Measurements from ENCODE around the gene DCXR.

DNA sequence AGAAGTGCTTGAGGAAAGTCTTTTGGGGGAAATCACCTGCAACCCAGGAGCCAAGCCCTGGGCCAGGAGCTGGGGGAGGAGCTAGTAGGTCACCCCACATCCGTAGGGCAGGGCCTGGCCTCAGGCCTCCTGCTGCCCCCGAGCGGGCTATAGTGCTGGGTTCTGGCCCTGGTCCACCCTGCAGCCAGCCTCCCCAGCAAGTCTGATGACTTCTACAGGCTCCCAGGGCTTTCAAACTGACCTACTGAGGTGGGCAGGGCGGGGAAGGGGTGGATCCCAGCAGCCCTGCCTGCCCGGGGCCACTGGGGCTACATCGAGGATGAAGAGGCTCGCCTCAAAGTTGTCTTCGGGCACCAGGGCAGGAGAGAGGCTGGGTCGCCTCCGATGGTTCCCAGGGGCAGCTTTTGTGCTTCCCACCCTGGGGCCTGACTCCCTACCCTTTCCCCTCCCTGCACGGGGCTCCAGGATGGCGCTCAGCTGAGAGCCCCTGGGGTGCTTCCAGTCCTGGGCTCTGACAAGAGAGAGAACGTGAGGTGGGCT is 19.8 kb downstream of the DCXR start:
- TF ChIP-seq POLR2A (IDR thresholded peaks at IDR 0.05; ENCODE audit: low read depth, low read length) (no peak), POLR2AphosphoS5 (IDR thresholded peaks at IDR 0.05; ENCODE audit: low read depth, low read length) (no peak; the same call in 1 of the 2 replicates)
